ENCODE data around the gene SIRT3.

- no peak for TF ChIP-seq CTCF (IDR thresholded peaks at IDR 0.05; ENCODE audit: insufficient read depth, low read length)
- TF ChIP-seq GABPA (IDR thresholded peaks at IDR 0.05; ENCODE audit: low read depth) = no peak
- TF ChIP-seq POLR2AphosphoS5 (IDR thresholded peaks at IDR 0.05; ENCODE audit: low read depth) = no peak
- TF ChIP-seq REST (IDR thresholded peaks at IDR 0.05; ENCODE audit: insufficient replicate concordance, low read depth) = no peak
- TF ChIP-seq SPI1 (IDR thresholded peaks at IDR 0.05; ENCODE audit: borderline replicate concordance, low read depth) = no peak
Measured at GRCh38 chr11:198236-198806, 37.8 kb downstream of the SIRT3 start.

All from HL-60 (cell line).